Temporal lobe (tissue), 1 donor: ENCODE results near the gene OTOF. TPM values are rescaled to one million over a fixed set of nuclear protein-coding genes. Genes with fewer than 3 reads are reported as not detected.

Experiments used
- total RNA-seq: library from RNA; depleted of rRNA; stranded (reverse); fragments of >200 nt; gene quantifications from one replicate; pipeline ENCODE4 v1.2.3, GENCODE V29; 2014

Gene OTOF
- total RNA-seq, 1 donor from 2014 or later = 0.25 TPM

Other genes with a start within 250 kb of the OTOF start
- gene HADHA, start 233.5 kb downstream of the OTOF start, total RNA-seq = 66.6 TPM
- gene HADHB, start 233.2 kb downstream of the OTOF start, total RNA-seq = 33.7 TPM
- 51.4 TPM for gene SELENOI, start 132.0 kb downstream of the OTOF start, total RNA-seq
- gene ADGRF3, start 131.3 kb downstream of the OTOF start, total RNA-seq = under 0.01 TPM
- gene DRC1, start 76.2 kb downstream of the OTOF start, total RNA-seq = 3.0 TPM
- not detected for gene CIB4, start 163.2 kb upstream of the OTOF start, total RNA-seq
- 4.2 TPM for gene KCNK3, start 214.6 kb upstream of the OTOF start, total RNA-seq